Ishikawa (cell line): ENCODE results near the gene PRPH.

Experiments
- CEBPB ChIP-seq: IDR thresholded peaks from 2 replicates; pipeline ENCODE4 v1.6.1; 2012
- CREB1 ChIP-seq: IDR thresholded peaks from 2 replicates; pipeline ENCODE4 v1.6.1; 2012; ENCODE audit warnings: low read depth
- EGR1 ChIP-seq: IDR thresholded peaks from 2 replicates; pipeline ENCODE4 v1.6.1; 2012
- EP300 ChIP-seq: IDR thresholded peaks from 2 replicates; pipeline ENCODE4 v1.6.1; 2012; ENCODE audit warnings: borderline replicate concordance
- FOXM1 ChIP-seq: IDR thresholded peaks from 2 replicates; pipeline ENCODE4 v1.6.1; 2012; ENCODE audit warnings: low read depth, borderline replicate concordance
- MAX ChIP-seq: IDR thresholded peaks from 2 replicates; pipeline ENCODE4 v1.6.1; 2012
- NFIC ChIP-seq: IDR thresholded peaks from 2 replicates; pipeline ENCODE4 v1.6.1; 2012
- RAD21 ChIP-seq: IDR thresholded peaks from 2 replicates; pipeline ENCODE4 v1.6.1; 2012; ENCODE audit warnings: low read depth
- REST ChIP-seq: IDR thresholded peaks from 2 replicates; pipeline ENCODE4 v1.6.1; 2012; ENCODE audit warnings: low read depth, mild to moderate bottlenecking
- TAF1 ChIP-seq: IDR thresholded peaks from 2 replicates; pipeline ENCODE4 v1.6.1; 2012; ENCODE audit warnings: low read depth, mild to moderate bottlenecking
- TCF12 ChIP-seq: IDR thresholded peaks from 2 replicates; pipeline ENCODE4 v1.6.1; 2012; ENCODE audit warnings: low read depth
- TEAD4 ChIP-seq: IDR thresholded peaks from 2 replicates; pipeline ENCODE4 v1.6.1; 2012
- USF1 ChIP-seq: IDR thresholded peaks from 2 replicates; pipeline ENCODE4 v1.6.1; 2012
- YY1 ChIP-seq: IDR thresholded peaks from 2 replicates; pipeline ENCODE4 v1.6.1; 2012; ENCODE audit warnings: low read depth
- ZBTB7A ChIP-seq: IDR thresholded peaks from 2 replicates; pipeline ENCODE4 v1.6.1; 2012; ENCODE audit warnings: low read depth

The PRPH gene

GRCh38 chr12:49292729-49293055 lies 2.3 kb upstream of the PRPH start:
- TF ChIP-seq RAD21: no peak
- TF ChIP-seq TCF12: no peak
- TF ChIP-seq TAF1: no peak
- no peak for TF ChIP-seq NFIC
- no peak for TF ChIP-seq EGR1
- no peak for TF ChIP-seq REST
- no peak for TF ChIP-seq FOXM1
- TF ChIP-seq ZBTB7A: no peak
- TF ChIP-seq CEBPB: no peak
- TF ChIP-seq EP300: no peak
- TF ChIP-seq MAX: no peak
- no peak for TF ChIP-seq USF1
- no peak for TF ChIP-seq CREB1
- TF ChIP-seq YY1: no peak
- TF ChIP-seq TEAD4: no peak

GRCh38 chr12:49293056-49293956 lies 1.6 kb upstream of the PRPH start:
- no peak for TF ChIP-seq CEBPB
- TF ChIP-seq CREB1: no peak
- TF ChIP-seq ZBTB7A: no peak
- no peak for TF ChIP-seq EP300
- TF ChIP-seq TEAD4: no peak
- no peak for TF ChIP-seq MAX
- TF ChIP-seq TCF12: no peak
- TF ChIP-seq REST: no peak
- TF ChIP-seq USF1: no peak
- TF ChIP-seq TAF1: no peak

- no peak for TF ChIP-seq YY1
- TF ChIP-seq TEAD4: no peak
- TF ChIP-seq FOXM1: no peak
- no peak for TF ChIP-seq TCF12
- no peak for TF ChIP-seq TAF1
- TF ChIP-seq NFIC: no peak
- TF ChIP-seq CEBPB: no peak
- no peak for TF ChIP-seq REST
- no peak for TF ChIP-seq CREB1
- TF ChIP-seq EGR1: no peak
- TF ChIP-seq EP300: no peak
- no peak for TF ChIP-seq ZBTB7A
- no peak for TF ChIP-seq MAX
These were observed 702 bp upstream of the PRPH start for GRCh38 chr12:49294086-49294803.

- TF ChIP-seq TEAD4 (no peak), ZBTB7A (no peak), CEBPB (no peak), EGR1 (no peak), EP300 (no peak)
These were observed 204 bp upstream of the PRPH start for GRCh38 chr12:49294804-49295081.
